ENCODE data around the gene KLHL24.
"Not testable (repeated sequence)": the region's sequence is repeated elsewhere in the genome, so short reads cannot be mapped to it uniquely, and the experiment has no call there.

KLHL24 gene

DNA sequence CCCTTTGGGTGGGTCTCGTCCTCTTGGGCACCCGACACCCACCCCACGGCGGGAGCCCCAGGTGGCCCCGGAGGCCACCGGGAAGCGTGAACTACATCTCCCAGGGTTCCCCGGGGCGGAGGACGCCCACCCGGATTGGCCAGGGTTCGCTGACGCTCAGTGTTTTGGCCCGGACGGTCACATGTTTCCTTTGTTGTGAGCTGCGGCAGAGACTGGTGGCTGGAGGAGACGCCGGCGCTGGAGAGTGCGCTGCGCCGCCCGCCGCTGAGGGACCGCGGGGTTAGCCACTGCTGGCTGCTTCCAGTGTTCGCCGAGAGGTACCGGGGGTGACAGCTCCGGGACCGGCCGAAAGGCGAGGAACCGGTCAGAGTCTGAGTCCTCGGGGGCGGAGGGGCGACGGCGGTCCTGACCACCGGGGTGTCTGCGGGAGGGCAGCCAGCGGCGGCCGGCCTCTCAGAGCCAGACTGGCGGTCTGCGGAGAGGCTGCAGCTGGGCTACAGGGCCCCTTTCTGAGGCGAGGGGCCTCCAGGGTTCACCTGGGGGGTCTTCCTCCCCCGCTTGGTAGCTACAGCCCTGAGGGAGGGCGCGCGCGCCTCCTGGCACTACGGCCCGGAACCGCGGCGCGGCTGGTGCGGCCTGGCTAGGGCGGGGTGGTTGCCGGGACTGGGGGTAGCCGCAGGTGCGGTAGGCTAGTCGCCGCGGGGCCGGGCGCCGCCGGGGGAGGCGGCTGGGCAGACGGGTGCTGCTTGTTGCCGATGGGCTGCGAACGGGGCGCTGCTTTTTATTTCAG is at the start of gene KLHL24:
Gene KLHL24, plus strand, starts transcription at position 193 of the 790 bp plus-strand sequence. CDS start 14,734 bp downstream, outside the sequence.
- peak; percentile 90 to 93 for DNase-seq

DNA sequence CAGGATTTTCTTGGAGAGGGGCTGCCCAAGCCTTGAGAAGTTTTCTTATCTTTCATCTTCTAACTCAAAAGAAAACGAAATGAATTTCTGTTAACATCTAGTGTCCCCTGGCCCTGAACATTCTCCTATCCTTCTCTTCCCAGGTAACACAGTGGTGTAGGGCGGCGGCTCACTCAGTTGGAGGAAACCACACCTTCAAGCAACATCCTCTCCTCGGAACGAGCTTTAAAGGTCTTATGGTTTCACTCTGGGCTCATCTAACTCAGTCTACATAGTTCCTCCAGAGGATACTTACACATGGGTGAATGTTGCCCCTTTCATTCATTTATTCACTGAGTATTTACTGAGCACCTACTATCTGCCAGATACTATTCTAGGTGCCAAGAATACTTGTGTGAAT is 48.9 kb upstream of the KLHL24 start:
- no peak for DNase-seq

GRCh38 chr3:183587336-183587735 is 48.1 kb upstream of the KLHL24 start:
- no peak for DNase-seq

DNA sequence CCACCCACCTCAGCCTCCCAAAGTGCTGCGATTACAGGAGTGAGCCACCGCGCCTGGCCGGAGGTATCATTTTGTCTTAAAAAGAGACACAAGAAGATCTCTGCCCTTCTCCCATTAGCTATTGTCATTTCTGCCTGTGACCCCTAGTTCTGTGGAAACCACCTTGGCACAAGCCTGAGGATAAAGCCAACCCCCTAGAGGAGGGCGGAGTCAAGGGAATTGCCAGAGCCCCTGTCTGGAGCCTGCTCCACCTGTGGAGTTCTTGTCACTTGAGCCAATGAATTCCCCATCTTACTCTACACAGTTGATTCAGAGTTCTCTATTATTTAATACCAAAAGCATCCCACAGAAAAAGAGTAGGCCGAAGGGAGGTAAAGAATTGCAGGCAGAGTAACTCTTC is 45.0 kb upstream of the KLHL24 start:
- DNase-seq = no peak

DNA sequence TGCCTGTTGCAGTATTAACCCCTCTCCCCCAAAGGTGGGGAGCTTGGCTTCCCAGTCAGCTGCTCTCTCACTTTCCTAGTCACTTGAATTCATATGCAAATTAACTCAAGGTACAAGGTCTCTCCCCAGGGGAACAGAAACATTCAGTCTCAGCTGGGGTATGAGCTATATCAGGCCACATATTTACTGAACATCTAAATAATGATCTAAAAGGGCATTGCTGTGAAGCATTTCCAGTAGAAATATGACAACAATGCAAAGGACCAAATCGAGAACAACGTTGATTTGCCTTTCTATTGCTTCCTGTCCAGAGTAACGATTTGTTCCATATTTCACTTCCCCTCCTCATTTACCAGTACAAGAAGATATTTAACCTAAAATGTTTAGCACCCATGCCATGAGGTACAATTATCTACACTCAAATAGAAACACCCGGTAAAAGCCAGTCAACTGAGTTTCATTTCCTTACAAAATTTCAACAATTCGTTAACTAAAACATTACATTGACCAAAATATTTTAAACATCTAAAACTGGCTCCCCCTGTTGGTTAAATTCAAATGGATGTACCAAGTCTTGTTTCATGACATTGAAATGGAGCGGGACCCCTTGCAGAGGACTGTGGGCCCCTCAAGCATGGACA is 43.4 kb upstream of the KLHL24 start:
- no peak for DNase-seq

- DNase-seq = no peak
Measured at GRCh38 chr3:183592821-183593220, 42.6 kb upstream of the KLHL24 start.

DNA sequence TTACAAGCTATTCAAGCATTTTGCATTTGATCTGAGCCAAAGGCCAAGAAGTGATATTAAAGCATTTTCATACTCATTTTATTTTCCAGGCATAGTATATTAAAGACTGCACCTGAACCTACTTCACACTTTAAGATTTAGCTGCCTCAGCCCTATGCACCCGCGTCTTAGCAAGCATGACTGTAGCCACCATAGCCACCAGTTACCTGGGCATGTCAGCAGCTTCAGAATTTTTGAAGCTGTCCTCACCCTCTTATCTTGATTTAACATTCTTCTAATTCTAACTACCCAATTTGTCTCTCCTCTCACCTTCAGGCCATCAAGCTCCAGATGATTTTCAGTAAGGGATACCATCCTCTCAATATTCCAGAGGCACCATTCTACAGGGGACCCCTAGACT is 40.8 kb upstream of the KLHL24 start:
- DNase-seq = no peak

DNA sequence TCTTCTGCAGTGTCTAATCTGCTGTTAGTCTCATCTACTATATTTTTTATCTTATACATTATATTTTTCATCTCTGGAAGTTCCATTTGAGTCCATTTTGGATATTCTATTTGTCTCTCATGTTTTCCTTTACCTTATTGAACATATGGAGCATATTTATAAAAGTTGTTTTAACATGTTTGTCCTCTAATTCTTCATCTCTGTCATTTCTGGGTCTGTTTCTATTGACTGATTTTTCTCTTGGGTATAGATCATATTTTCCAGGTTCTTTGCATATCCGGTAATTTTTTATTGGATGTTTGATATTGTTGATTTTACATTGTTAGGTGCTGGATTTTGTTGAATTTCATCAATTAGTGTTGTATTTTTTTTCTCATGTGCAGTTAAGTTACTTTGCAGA is 37.5 kb upstream of the KLHL24 start:
- no peak for DNase-seq

GRCh38 chr3:183611326-183611725 is 24.1 kb upstream of the KLHL24 start:
- not testable (repeated sequence) for DNase-seq

DNA sequence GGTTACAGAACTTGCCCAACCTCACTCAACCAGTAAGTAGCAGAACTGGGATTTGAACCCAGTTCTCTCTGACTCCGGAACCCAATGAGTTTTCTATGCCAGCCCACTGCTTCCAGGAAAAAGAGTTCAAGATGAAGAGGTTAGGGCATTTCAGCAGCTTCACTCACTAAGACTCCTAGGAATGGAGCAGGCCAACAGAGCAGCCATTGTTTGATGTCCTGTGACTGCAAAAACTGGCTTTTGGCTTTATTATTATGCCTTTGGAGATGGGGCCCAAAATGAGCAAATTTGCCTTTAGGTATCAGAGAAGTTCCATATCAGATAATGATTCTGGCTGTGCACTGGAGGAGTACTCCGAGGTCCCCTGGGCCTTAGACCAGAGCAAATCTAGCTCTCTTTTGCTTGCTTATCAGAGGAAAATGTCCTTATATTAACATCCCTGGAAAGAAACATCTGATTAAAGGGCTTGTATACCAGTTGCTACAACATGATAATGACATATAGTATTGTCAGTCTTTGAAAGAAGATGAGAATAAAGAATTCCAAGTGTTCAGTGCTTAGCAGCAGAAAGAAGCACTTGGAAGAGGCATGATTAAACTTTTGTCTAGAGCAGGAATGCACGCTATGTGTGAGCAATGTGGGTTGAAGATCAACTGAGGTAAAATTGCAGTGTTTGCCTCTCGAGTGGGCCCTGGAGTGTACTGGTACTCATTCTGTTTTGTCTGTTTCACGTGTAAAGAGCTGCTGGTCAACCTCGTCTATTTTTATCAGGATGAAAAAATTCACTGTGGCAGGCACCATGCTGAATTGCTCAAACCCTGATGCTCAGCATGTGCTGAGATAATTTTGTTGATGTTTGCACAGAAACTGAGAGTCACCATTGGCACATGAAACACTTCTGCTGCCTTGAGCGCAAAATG is 21.8 kb upstream of the KLHL24 start:
- DNase-seq = no peak

DNA sequence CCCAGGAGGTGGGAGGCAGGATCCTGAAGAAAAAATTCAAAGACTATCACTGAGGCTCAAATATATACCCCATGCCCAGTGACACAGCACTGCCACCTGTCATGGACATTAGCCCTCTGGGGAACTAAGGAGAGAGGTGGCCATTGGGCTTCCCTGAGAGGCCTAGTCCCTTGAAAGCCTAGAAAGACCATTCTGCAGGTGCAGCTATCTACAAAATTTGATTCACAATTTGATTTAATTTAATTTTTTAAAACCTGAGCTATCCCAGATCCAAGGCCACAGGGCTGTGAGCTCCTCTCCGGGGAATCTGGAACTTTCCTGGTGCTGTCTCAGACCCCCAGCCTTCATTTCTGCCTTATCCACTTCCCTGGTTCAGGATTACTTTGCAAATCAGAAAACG is 16.9 kb upstream of the KLHL24 start:
- no peak for DNase-seq

DNA sequence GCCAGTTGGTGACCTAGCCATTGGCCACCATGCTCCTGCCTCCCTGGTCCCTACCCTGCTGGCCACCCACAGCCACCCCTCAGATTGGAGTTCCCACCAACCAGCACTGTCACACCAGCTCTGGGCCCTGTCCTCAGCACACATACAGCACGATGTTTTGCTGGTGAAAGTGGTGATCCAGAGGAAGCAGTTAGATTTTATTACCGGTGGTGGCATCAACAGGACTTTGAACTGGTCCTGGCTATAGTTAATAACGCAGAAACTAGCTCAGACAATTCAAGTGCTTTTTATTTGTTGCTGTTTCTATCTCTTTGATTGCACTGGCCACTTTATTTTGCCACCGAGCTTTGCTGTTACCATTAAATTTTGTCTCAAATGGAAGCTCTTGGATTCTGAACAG is 16.4 kb upstream of the KLHL24 start:
- no peak for DNase-seq

DNA sequence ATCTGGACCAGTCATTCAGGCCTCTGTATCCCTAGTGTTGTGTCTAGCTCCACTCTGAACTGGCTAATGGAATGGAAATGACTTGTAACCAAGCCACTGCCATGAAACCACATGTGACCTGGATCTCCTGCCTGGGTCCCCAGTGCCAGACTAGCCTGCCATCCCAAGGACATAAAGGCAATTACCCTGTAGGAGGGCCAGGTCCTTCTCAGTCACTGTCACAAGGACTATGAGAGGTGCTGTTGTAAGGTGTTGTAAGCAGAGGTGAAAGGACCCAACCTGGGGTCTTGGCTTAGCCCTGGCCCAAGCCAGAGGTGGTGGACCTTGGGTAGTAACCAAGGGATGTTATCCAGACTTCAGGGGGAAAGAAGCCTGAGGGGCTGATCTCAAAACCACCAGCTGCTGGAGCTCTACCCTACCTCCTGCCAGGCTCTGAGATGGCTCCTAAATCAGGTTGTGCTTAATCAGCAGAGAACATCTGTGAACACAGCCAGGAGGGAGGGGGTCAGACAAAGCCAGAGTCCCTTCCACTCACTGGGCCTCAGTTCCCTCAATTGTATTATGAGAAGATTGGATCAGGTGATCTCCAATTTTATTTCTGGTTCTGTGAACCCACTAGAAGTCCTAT is 15.7 kb upstream of the KLHL24 start:
- DNase-seq = no peak

- no peak for DNase-seq
Measured at GRCh38 chr3:183620252-183620628, 15.2 kb upstream of the KLHL24 start.

- DNase-seq = not testable (repeated sequence)
Measured at GRCh38 chr3:183622473-183622872, 12.9 kb upstream of the KLHL24 start.

- no peak for DNase-seq
Measured at GRCh38 chr3:183626877-183627594, 8.4 kb upstream of the KLHL24 start.

GRCh38 chr3:183629546-183630301 is 5.7 kb upstream of the KLHL24 start:
- DNase-seq = no peak

DNA sequence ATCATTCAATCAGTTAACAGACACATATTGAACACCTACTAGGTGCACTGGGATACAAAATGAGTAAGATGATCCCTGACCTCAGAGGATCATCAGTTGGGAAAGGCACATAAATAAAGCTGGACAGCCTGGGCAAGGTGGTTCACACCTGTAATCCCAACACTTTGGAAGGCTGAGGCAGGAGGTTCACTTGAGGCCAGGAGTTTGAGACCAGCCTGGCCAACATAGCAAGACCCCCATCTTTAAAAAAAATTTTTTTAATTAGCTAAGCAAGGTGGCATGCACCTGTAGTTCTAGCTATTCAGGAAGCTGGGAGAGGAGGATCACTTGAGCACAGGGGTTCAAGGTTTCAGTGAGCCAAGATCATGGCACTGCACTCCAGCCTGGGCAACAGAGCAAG is 3.7 kb upstream of the KLHL24 start:
- no peak for DNase-seq

- DNase-seq = not testable (repeated sequence)
Measured at GRCh38 chr3:183632725-183633124, 2.7 kb upstream of the KLHL24 start.

GRCh38 chr3:183634707-183635106 is 716 bp upstream of the KLHL24 start:
- no peak for DNase-seq

DNA sequence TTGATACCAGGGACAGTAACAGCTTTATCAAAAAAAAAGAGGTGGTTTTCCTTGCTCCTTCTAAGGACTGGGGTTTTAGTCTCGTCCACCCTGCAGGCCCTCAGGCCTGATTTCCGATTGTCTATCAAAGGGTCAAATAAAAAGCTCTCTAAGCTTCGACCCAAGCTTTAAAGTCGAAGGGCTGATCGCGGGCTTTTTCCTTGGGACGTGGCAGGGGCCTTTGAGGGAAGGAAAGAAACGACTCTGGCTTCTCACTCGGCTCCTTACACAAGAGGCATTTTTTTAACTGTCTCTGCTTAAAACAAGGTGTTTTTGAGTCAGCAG is 354 bp upstream of the KLHL24 start:
- no peak for DNase-seq

All from activated T-cell treated with anti-CD3 and anti-CD28 coated beads, Interleukin-2, amount 50 U/mL, for 48 hours (primary cell).